NCI-H748 (cell line): ENCODE results near the gene REXO4.
A peak's percentile ranks its signal among the peaks of the same experiment; 100 is the strongest.
"Not testable (repeated sequence)": the region's sequence is repeated elsewhere in the genome, so short reads cannot be mapped to it uniquely, and the experiment has no call there.

ENCODE experiments used
- DNase-seq: peaks from one replicate; lab custom pipeline; 2025; ENCODE audit not compliant: unreplicated experiment; lab: John Stamatoyannopoulos, UW

The REXO4 gene

GRCh38 chr9:133421615-133422542 lies 4.1 kb upstream of the REXO4 start, which contains the start of gene ADAMTS13:
Gene ADAMTS13 (plus strand): TSS chr9:133422367. CDS start chr9:133422444, 77 bp downstream.
- DNase-seq, result peak; percentile 18

GRCh38 chr9:133420392-133420827 lies 2.6 kb upstream of the REXO4 start:
- peak; percentile 11 for DNase-seq

GRCh38 chr9:133419005-133419404 lies 1.2 kb upstream of the REXO4 start:
- DNase-seq, result no peak

GRCh38 chr9:133415170-133415569 lies 2.6 kb downstream of the REXO4 start:
- no peak for DNase-seq

GRCh38 chr9:133408042-133408441 lies 9.8 kb downstream of the REXO4 start:
- no peak for DNase-seq

- peak; percentile 64 for DNase-seq
These were observed 11.1 kb downstream of the REXO4 start for GRCh38 chr9:133406480-133407307.

- no peak for DNase-seq
These were observed 12.0 kb downstream of the REXO4 start for GRCh38 chr9:133405508-133406438.

- no peak for DNase-seq
These were observed 13.3 kb downstream of the REXO4 start for GRCh38 chr9:133404454-133405002.

- peak; percentile 66 for DNase-seq
These were observed 13.9 kb downstream of the REXO4 start for GRCh38 chr9:133403766-133404453.

- no peak for DNase-seq
These were observed 15.1 kb downstream of the REXO4 start for GRCh38 chr9:133402689-133403088.

GRCh38 chr9:133401588-133401987 lies 16.2 kb downstream of the REXO4 start:
- no peak for DNase-seq

GRCh38 chr9:133400292-133400691 lies 17.5 kb downstream of the REXO4 start:
- no peak for DNase-seq

- DNase-seq, result no peak
These were observed 19.9 kb downstream of the REXO4 start for GRCh38 chr9:133397895-133398294.

GRCh38 chr9:133397370-133397769 lies 20.4 kb downstream of the REXO4 start:
- DNase-seq, result no peak

- no peak for DNase-seq
These were observed 20.9 kb downstream of the REXO4 start for GRCh38 chr9:133396952-133397351.

- DNase-seq, result no peak
These were observed 23.0 kb downstream of the REXO4 start for GRCh38 chr9:133394687-133395271.

- no peak for DNase-seq
These were observed 24.4 kb downstream of the REXO4 start for GRCh38 chr9:133393399-133393798.

- DNase-seq, result not testable (repeated sequence)
These were observed 25.5 kb downstream of the REXO4 start for GRCh38 chr9:133392308-133392707.

GRCh38 chr9:133391449-133391848 lies 26.4 kb downstream of the REXO4 start:
- DNase-seq, result not testable (repeated sequence)
